Skeletal muscle cell (primary cell): ENCODE results near the gene ZNF620.
"Not testable (repeated sequence)": the region's sequence is repeated elsewhere in the genome, so short reads cannot be mapped to it uniquely, and the experiment has no call there.

ENCODE experiments used
- DNase-seq: peaks from one replicate; pipeline ENCODE4 v3.0.0-alpha.2; 2010; ENCODE audit warnings: low read depth
- H3K4me3 ChIP-seq: 2 replicates; pipeline ENCODE4 v1.5.1; 2011; ENCODE audit warnings: low read depth, mild to moderate bottlenecking, control low read depth, low read length, moderate library complexity

ZNF620 gene

DNA sequence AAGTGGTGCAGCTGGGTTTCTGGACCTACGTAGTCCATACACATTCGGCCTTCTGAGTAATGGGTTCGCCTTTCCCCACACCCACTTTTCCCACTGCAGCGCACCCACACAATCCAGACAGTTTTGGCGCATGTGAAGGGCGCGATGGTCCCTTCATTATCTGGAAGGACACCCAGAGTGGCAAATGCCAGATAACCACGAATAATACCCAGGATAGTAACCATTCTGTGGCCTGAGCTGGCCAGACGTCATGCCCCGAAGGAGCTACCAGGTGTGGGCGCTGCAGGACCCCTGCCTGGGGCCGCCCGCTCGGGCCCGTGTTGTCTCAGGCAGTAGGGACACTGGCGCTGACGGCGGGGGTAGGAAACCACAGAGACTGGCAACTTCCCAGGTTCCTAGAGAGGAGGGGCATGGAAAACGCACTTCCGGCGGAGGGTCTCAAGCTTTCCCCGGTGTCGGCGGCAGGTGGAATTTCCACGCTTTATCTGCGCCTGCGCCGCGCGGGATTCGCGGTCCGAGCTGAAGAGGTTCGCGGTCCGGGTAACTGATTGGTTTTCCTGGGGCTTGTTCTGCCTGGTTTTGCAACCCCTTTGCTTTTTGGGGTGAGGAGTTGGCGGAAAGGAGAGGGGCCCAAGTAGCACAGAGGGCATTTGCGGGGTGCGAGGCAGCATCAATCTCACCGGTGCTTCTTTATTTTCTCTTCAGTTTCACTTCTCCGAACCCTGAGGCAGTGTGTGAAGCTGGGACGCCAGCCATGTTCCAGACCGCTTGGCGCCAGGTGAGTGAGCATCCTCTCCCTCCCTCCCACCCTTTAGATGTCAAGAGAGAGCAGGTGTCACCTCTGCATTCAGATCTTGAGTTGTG, at the start of gene ZNF620:
ZNF620 (plus strand) TSS at position 441 of the 864 bp plus-strand sequence; CDS start at position 755, 314 bp downstream.
- no peak for DNase-seq
- peak within 1 kb of the TSS; percentile 57 for H3K4me3 ChIP-seq

DNA sequence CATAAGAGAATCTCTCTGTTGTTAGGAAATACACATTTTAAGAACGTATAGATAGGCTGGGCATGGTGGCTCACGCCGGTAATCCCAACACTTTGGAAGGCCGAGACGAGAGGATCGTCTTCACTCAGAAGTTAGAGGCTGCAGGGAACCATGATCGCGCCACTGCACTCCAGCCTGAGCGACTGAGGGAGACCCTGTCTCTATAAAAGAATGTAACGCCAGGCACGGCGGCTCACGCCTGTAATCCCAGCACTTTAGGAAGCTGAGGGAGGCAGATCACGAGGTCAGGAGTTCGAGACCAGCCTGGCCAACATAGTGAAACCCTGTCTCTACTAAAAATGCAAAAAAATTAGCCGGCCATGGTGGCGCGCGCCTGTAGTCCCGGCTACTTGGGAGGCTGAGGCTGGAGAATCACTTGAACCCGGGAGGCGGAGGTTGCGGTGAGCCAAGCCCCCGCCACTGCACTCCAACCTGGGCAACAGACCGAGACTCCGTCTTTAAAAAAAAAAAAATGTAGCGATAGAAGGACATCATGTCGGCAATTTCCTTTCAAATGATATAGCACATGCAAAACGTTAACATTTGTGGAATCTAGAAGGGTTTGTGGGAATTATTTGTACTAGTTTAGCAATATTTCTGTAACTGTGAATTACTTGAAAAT, 49.4 kb upstream of the ZNF620 start:
- no peak for DNase-seq
- peak overlapping the region; percentile 97 for H3K4me3 ChIP-seq

DNA sequence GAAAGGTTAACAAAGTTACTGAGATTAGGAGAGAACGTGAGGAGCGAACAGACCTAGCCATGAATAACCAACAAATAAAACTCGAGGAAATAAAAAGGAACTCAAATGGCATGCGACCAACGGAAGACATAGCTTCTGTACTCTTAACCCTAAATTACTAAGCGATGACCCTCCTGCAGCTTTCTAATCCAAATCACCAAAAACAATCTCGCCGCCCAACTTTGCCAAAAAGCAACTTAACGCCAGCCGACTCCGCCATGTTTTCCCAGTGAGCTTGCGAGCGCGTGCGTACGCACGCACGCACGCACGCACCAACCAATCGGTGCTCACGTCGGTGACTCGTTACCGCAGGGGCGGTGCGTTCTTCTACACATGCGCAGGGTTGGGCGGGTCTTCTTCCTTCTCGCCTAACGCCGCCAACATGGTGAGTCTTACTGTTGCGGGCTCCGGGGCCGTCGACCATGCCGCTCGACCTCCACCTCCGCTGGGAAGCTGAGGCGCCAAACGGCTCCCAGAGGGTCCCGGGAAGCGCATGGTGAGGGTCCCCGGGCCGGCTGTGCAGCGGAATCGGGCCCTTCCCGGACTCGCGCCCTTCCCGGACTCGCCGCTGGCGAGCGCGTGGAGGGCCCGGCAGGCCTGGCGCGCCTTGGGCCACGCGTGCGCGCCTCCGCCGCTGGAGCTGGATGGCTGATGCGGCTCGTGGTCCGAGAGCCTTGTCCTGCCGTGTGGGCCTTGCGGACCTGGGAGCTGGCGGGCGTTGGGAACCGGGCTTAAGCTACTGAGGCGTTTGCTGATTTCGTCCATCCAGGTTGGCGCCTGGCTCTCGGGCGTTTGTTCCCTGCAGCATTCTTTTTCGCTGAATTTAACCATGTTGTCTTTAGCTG, 48.7 kb upstream of the ZNF620 start, which contains the start of gene RPL14:
RPL14 (plus strand) TSS at position 400 of the 884 bp plus-strand sequence; CDS start at position 533, 133 bp downstream.
- peak within 1 kb of the TSS; percentile 97 for H3K4me3 ChIP-seq
- DNase-seq: peak; percentile 90

DNA sequence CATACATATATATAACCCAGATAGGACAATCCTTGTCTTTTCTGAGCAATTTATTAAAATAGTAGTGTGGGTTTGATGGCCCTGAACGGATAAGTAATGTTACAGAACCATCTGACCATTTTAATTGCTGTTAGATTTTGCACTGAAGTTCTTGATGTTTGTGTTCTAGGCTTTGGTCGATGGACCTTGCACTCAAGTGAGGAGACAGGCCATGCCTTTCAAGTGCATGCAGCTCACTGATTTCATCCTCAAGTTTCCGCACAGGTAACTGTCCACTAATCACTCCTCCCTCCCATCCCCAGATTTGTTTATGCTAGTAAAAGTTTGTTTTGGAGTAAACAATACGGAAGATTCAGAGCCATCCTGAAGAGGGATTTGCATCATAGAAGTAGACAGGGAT, 47.4 kb upstream of the ZNF620 start:
- DNase-seq: no peak
- peak overlapping the region; percentile 97 for H3K4me3 ChIP-seq

DNA sequence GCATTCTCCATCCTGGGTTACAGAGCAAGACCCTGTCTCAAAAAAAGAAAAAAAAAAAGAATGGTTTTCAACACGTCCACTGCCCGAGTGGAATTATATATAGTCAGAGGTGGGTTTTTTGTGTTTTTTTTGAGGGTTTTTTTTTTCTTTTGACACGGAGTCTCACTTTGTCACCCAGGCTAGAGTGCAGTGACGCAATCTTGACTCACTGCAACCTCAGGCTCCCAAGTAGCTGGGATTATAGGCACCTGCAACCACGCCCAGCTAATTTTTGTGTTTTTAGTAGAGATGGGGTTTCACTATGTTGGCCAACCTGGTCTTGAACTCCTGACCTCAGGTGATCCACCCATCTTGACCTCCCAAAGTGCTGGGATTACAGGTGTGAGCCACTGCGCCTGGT, 45.4 kb upstream of the ZNF620 start:
- DNase-seq, H3K4me3 ChIP-seq: not testable (repeated sequence)

DNA sequence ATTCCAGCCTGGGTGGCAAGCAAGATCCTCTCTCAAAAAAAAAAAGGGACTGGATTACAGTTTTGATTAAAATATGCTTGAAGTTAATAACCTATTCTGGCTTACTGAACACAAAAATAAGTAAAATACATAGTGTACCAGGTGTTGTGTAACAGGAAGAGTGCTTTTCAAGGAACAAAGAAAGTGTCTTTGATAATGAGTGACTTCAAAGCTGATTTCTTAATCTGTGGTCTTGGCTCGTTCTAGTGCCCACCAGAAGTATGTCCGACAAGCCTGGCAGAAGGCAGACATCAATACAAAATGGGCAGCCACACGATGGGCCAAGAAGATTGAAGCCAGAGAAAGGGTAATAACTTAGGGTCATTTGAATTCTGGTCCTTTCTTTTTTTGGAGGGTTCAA, 44.7 kb upstream of the ZNF620 start:
- H3K4me3 ChIP-seq: no peak overlapping the region
- no peak for DNase-seq

DNA sequence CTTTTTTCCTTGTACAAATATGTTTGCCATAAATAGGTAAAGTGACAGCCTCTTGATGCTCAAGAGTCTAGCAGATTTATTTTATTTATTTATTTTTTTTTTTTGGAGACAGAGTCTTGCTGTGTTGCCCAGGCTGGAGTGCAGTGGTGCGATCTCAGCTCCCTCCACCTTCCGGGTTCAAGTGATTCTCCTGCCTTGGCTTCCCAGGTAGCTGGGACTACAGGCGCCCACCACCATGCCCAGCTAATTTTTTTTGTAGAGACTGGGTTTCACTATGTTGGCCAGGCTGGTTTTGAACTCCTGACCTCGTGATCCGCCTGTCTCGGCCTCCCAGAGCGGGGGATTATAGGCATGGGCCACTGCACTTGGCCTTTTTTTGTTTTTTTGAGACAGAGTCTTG, 43.0 kb upstream of the ZNF620 start:
- DNase-seq, H3K4me3 ChIP-seq: not testable (repeated sequence)

DNA sequence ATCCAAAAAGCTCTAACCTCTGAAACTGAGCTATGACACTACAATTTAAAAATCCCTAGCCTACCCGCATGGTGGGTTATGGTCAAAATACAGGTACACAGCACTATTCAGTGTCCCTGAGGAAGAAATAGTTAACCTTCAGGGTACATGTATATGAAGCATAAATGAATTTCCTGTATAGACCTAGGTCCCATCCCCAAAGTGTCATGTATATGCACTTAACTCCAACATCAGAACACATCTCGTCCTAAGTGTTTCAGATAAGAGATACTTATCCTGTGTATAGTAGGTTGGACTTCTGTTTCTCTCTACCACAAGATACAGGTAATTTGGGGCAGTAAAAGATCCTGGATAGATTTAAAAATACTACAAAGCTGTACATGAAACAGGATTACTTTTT, 42.3 kb upstream of the ZNF620 start:
- DNase-seq: no peak
- no peak overlapping the region for H3K4me3 ChIP-seq

DNA sequence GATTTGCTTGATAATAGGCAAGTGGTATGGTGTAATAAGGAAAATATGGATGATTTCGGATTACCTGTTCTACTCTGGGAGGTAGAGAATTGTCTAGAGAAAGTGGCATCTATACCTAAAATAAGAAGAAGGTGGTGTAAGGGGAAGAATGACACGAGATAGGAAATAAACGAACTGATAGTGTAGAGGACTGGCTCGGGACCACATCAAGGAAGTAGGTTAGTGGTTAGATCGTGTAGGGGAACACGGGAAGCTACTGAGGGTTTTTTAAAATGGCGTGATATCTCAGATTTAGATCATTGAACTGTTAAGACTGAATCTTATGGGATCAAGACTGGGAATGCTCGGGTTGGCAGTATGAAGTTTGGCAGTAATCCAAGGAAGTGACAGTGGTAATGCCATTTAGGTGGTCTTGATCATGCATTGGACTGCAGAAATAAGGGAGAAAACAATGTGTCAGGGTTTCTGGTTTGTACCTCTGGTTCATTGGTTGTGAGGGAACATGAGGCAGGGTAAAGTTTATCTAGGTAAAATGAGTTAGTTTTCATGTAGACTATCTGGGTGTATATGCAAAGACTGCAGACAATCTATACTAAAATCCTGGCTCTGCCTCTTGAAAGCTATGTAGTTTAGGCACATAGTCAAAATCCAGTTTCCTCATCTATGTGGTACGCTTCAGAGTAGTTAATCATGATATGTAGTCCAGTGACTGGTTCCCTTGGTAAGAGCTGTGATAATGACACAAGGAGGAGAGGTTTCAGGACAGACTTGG, 41.3 kb upstream of the ZNF620 start:
- DNase-seq: no peak
- H3K4me3 ChIP-seq: no peak overlapping the region

DNA sequence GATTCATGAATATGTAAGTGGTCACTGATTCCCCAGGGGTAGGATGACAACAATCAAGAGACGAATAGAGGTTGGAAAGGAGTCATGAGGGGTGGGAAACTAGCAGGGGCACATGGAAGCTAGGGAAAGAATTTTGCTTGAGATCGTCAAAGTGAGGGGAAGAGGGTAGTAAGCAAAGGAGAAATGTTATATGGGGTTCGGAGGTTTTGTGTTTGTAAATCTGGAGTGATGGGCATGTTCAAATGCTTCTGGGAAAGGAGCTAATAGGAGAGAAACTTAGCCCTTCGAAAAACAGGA, 40.8 kb upstream of the ZNF620 start:
- H3K4me3 ChIP-seq: no peak overlapping the region
- no peak for DNase-seq

DNA sequence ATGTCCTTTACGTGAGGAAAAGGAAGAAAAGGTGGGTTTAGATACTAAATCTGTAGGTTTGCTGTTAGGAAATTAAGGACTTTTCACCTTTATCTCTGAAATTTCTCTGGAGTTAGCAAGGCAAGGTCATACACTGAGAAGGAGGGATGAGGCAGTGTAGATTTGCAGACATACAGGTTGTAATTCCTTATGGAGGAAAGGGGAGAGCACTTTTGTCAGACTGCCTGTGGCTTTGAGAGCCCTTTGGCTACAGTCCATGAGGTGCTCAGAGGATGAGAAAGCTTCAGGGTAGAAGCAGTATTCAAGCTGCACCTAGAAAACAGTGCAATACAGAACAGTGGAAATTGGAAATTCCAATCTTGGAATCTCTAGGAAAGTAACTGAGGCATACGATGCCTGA, 40.4 kb upstream of the ZNF620 start:
- DNase-seq: no peak
- no peak overlapping the region for H3K4me3 ChIP-seq

DNA sequence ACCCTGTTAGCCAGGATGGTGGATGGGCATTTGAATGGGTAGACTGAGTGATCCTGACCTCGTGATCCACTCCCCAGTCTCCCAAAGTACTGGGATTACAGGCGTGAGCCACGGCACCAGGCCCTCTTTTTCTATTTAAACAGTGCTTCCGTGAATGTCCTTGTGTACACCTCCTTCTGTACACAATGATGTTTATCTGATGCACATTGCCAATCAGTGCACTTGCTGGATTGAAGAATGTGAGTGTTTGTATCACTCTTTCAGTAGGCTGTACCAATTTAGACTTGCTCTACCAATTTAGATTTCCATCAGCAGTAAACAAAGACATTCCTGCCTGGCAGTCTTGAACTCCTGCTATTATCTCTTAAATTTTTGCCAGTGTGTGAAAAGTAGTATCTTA, 37.8 kb upstream of the ZNF620 start:
- no peak overlapping the region for H3K4me3 ChIP-seq
- no peak for DNase-seq

DNA sequence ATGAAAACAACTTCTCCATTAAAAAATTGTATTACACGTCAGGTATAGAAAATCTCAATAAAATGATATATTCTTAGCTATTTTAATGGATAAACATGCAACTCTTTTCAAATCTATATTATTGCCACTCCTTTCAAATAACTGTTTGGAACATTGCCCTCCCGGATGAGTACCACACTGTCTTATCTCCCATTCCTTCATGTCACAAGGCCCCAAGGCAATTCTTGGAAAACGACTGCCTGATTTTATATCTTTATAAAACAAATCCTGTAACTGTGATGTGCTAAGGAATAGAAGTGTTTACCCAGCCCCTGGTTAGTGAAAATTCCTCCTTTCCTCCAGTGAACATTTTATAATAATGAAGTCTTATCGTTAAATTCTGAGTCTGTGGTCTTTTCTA, 35.1 kb upstream of the ZNF620 start:
- DNase-seq: no peak
- no peak overlapping the region for H3K4me3 ChIP-seq

DNA sequence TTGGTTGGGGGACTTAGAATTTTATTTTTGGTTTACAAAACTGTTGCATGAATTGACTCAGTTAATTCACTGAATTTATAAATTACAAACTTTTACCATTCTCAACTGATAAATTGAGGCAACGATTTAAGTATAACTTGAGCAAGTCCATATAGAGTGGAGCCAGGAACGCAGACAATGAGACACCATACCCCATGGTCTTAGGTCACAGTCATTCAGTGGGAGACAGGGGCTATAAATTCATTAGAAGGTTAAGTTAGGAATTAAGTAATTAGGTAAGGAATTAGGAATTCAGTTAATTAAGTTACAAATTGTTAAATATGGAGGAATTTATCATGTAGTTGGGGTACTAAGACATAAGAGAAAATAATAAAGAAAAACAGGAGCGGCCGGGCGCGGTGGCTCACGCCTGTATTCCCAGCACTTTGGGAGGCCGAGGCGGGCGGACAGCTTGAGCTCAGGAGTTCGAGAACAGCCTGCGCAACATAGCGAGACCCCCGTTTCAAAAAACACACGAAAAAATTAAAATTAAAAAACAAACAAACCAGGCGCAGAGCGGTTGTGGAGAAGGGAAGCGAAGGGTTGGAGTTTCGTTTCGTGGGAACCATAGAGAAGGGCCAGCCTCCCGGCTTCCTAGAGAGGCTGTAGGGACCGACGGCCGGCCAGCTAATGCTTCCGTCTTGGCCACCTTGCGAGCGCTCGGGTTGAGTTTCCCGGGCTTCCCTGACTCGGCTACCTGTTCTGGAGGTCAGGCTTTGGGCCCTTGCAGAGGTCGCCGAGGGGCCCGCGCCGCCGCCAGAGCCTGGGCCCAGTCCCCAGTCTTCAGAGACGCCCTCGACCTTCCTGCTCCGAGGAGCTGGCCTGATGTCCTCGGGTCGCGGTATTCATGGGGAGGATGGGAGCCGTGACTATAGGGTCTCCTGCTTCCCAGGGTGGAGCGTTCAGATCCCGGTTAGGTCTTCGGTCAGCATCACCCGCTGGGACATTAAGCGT, 29.1 kb upstream of the ZNF620 start, which contains the start of gene ZNF619:
ZNF619 (plus strand) TSS at position 645 of the 993 bp plus-strand sequence. CDS start 858 bp downstream, outside the sequence.
- DNase-seq: peak; percentile 32
- peak within 1 kb of the TSS; percentile 83 for H3K4me3 ChIP-seq

DNA sequence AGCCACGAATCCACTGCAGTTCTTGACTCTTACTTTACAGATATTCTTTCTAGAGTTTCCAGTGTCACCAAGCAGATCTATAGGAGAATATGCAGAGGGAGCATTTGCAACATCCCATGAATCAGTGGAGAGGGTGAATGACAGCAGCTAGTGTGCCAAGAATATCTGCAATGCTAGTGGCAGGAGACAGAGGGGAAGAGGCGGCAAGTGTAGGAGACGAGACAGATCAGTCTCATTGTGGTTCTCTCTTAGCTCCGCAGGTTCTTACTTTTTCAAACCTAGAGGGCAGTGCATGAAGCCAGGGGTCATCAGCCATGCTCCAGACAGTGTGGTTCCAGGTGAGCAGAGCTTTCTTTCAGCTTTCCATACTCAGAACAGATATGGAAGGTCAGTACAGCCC, 28.2 kb upstream of the ZNF620 start:
- peak overlapping the region; percentile 83 for H3K4me3 ChIP-seq
- DNase-seq: no peak

DNA sequence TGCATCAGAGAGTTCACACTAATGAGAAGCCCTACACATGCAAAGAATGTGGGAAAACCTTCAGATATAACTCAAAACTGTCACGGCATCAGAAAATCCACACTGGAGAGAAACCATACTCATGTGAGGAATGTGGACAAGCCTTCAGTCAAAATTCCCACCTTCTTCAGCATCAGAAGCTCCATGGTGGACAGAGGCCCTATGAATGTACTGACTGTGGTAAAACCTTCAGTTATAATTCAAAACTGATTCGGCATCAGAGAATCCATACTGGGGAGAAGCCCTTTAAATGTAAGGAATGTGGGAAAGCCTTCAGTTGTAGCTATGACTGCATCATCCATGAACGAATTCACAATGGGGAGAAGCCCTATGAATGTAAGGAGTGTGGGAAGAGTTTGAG, 18.7 kb upstream of the ZNF620 start:
- no peak overlapping the region for H3K4me3 ChIP-seq
- no peak for DNase-seq

DNA sequence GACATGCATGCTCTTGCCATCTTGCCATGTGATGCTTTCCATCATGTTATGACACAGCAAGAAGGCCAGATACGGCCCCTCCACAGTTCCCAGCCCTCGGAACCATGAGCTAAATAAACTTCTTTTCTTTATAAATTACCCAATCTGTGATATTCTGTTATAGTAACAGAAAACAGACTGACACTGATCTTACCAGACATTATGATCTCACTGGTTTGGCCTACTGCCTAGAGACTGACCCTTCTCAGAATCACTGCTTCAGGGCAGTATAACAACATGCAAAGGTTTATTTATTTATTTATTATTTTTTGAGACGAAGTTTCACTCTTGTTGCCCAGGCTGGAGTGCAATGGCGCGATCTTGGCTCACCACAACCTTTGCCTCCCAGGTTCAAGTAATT, 14.9 kb upstream of the ZNF620 start:
- no peak overlapping the region for H3K4me3 ChIP-seq
- no peak for DNase-seq

DNA sequence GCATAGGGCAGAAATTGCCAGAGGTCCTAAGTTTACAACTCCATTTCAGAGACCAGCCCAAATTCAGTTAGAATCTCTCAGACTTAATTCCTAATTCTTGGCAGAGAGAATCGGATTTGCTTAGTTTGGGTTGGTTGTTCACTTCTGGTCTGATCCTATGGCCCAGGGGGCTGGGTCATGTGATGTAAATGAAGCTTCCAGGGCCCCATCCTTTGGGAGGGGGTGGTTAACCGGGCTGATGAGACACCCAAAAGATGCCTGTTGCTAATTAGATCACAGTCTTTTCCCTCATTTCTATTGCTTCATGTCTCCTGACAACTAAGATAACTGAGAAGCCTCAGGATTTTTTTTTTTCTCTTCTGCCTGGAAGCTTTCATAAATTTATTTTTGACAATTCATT, 11.1 kb upstream of the ZNF620 start:
- H3K4me3 ChIP-seq: no peak overlapping the region
- DNase-seq: no peak
